BLaER1 treated with 17β-estradiol and CSF1 and Interleukin-3, amounts not matched to agents 10 nM and 100 nM (cell line): ENCODE data around the gene HOXA10.
A peak's percentile ranks its signal among the peaks of the same experiment; 100 is the strongest.

Source experiments
- H3K27ac ChIP-seq, 11 experiments: shearing (Covaris generic); formaldehyde crosslinking; 2 replicates each; pipeline ENCODE4 v1.8.1; 2022
- H3K27me3 ChIP-seq, 11 experiments: shearing (Covaris generic); formaldehyde crosslinking; 2 replicates each; pipeline ENCODE4 v1.8.1; 2022
- H3K36me3 ChIP-seq, 11 experiments: shearing (Covaris generic); formaldehyde crosslinking; 2 replicates each; pipeline ENCODE4 v1.8.1; 2022
- H3K4me1 ChIP-seq, 10 experiments: shearing (Covaris generic); formaldehyde crosslinking; 2 replicates each; pipeline ENCODE4 v1.8.1; 2022
- H3K4me2 ChIP-seq, 11 experiments: shearing (Covaris generic); formaldehyde crosslinking; 2 replicates each; pipeline ENCODE4 v1.8.1; 2022
- H3K4me3 ChIP-seq, 10 experiments: shearing (Covaris generic); formaldehyde crosslinking; 2 replicates each; pipeline ENCODE4 v1.8.1; 2022
- H3K9ac ChIP-seq, 11 experiments: shearing (Covaris generic); formaldehyde crosslinking; 2 replicates each; pipeline ENCODE4 v1.8.1; 2022
- H3K9me3 ChIP-seq, 11 experiments: shearing (Covaris generic); formaldehyde crosslinking; replicated peaks in 1 of 11; 2 replicates each; pipeline ENCODE4 v1.8.1; 2022
- H4K20me1 ChIP-seq, 11 experiments: shearing (Covaris generic); formaldehyde crosslinking; 2 replicates each; pipeline ENCODE4 v1.8.1; 2022
- Cebpa-rat ChIP-seq, 11 experiments: shearing (Covaris generic); IDR thresholded peaks; 2 replicates each; pipeline ENCODE4 v1.8.1; 2022

The HOXA10 gene

DNA sequence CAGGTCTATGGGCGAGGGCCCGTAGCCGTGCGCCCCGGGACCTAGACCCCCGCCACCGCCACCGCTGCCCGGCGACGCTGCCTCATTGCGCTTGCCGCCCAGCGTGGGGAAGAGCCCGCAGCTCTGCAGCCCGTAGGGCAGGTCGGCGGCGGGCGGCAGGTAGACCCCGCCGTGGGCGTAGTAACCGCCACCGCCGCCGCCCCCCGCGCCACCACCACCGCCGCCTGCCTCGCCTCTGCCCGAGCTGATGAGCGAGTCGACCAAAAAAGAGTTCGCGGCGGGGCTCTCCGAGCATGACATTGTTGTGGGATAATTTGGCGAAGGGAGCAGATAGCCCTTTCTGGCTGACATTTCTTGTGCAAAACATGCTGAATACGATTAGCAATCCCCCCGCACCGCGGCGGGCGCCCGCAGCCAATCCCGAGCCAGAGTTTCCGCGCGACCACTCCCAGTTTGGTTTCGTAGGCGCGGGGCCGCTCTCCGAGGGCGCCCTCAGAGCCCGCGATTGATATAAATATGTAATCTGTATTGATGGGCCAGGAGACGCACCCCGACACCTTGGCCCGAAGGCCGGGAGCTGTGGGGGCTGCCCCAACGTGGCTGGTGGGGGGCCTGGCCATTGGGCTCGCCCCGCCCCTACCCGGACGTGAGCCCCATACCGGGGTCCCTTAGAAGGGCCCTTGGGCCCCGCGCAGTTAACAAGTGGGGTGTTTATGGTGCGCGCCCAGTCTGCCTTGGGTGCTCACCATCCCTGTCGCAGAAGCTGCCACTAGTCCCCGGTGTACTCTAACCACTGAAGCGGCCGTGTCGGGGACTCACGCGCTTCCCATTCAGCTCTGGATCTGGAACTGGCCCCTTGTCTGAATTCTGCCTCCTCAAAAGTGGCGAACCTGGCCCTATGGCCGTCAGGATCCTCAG is at the start of gene HOXA10:
Gene HOXA10 (minus strand): TSS at position 365 of the 918 bp plus-strand sequence. CDS start 14 bp downstream, at position 351.
- H3K27me3 ChIP-seq, result peaks cover 100% of the 10 kb centered on the region in 11 experiments

DNA sequence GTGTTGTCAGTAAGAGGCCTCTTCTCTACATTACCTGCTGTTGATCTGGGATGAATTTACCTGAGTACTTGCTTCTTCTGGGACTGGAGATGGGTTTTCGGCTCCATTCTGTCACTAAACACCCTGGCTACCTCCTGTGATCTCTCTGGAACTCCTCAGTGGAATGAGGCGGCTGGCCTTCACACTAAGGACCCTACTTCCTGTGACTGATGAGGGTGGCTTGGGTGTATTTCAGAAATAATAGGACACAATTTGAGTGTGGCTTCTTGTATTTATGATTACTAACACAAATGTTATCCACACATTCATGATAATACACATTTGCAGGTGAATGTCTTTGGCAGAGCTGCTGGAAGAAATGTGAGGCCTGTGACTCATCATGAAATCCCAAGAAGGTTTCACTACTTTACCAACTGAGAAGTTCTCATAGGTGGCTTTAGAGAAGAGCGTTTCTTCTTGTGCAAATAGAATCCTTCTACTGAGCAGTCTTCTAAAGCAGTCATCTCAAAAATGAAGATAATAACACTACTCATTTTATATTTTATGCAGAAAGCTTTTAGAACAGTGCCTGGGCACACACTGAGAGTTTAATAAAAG is 47.2 kb upstream of the HOXA10 start:
- Histone ChIP-seq H3K9ac (no peak overlapping the region), H3K27me3 (peaks cover 63 to 94% (median 89%) of the 10 kb centered on the region in 11 experiments), H3K4me2 (no peak overlapping the region), H4K20me1 (peaks cover 0 to 8% (median 0%) of the 10 kb centered on the region in 11 experiments; a peak in 3 of 22 replicates), H3K4me1 (peaks cover 0 to 8% (median 1%) of the 10 kb centered on the region in 10 experiments; a peak in 6 of 20 replicates), H3K4me3 (no peak overlapping the region), H3K9me3 (peaks cover 5 to 25% (median 9%) of the 10 kb centered on the region in 11 experiments; a peak in 19 of 22 replicates), H3K36me3 (no peaks in the 10 kb centered on the region), H3K27ac (no peak overlapping the region)
- TF ChIP-seq Cebpa-rat (IDR thresholded peaks at IDR 0.05), result no peak

More for the DNA sequence above, at the start of gene HOXA10:
- peak within 1 kb of the TSS; percentile 24 to 72 (median 50); a peak in 19 of 22 replicates for H3K4me2 ChIP-seq
- peaks cover 0 to 79% (median 58%) of the 10 kb centered on the region in 11 experiments; a peak in 18 of 22 replicates for H4K20me1 ChIP-seq
- no peaks in the 10 kb centered on the region for H3K36me3 ChIP-seq
- H3K9ac ChIP-seq, result no peak within 1 kb of the TSS
- peaks cover 0 to 10% (median 0%) of the 10 kb centered on the region in 10 experiments; a peak in 4 of 20 replicates for H3K4me1 ChIP-seq
- TF ChIP-seq Cebpa-rat (IDR thresholded peaks at IDR 0.05), result no peak
- peak within 1 kb of the TSS; percentile 4 to 60 (median 42); a peak in 16 of 20 replicates for H3K4me3 ChIP-seq
- H3K27ac ChIP-seq, result no peak within 1 kb of the TSS
- H3K9me3 ChIP-seq, result peaks cover 23 to 33% (median 26%) of the 10 kb centered on the region in 11 experiments

GRCh38 chr7:27220440-27220955 is 46.4 kb upstream of the HOXA10 start:
- peak overlapping the region in 5 of 10 experiments; percentile 2 to 46 (median 30); a peak in 5 of 20 replicates for H3K4me3 ChIP-seq
- H3K36me3 ChIP-seq, result no peaks in the 10 kb centered on the region
- H3K27ac ChIP-seq, result no peak overlapping the region
- peaks cover 62 to 96% (median 90%) of the 10 kb centered on the region in 11 experiments for H3K27me3 ChIP-seq
- peaks cover 2 to 19% (median 6%) of the 10 kb centered on the region in 11 experiments; a peak in 19 of 22 replicates for H3K9me3 ChIP-seq
- peak overlapping the region in 5 of 11 experiments; percentile 15 to 66 (median 52); a peak in 8 of 22 replicates for H3K4me2 ChIP-seq
- TF ChIP-seq Cebpa-rat (IDR thresholded peaks at IDR 0.05), result no peak
- H3K4me1 ChIP-seq, result peaks cover 0 to 8% (median 1%) of the 10 kb centered on the region in 10 experiments; a peak in 6 of 20 replicates
- H4K20me1 ChIP-seq, result peaks cover 0 to 8% (median 0%) of the 10 kb centered on the region in 11 experiments; a peak in 3 of 22 replicates
- no peak overlapping the region for H3K9ac ChIP-seq

- no peak for TF ChIP-seq Cebpa-rat (IDR thresholded peaks at IDR 0.05)
- H3K27ac ChIP-seq, result no peak overlapping the region
Observed at GRCh38 chr7:27219821-27220220, 45.7 kb upstream of the HOXA10 start.

DNA sequence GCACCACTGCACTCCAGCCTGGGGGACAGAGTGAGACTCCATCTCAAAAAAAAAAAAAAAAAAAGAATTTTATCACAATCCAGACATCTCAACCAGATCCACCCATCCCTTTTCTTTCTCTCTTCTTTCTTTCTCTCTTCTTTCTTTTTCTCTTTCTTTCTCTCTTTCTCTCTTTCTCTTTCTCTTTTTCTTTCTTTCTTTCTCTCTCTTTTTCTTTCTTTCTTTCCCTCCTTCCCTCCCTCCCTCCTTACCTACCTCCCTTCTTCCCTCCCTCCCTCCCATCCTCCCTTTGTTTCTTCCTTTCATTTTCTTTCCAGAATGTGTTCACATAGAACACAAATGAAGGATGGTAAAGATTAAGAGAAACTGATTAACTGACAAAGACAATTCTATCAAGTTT is 43.8 kb upstream of the HOXA10 start:
- Histone ChIP-seq H3K9ac (no peak overlapping the region), H3K4me2 (no peak overlapping the region), H3K36me3 (no peaks in the 10 kb centered on the region), H3K4me1 (peaks cover 0 to 8% (median 1%) of the 10 kb centered on the region in 10 experiments; a peak in 6 of 20 replicates), H4K20me1 (peaks cover 0 to 8% (median 0%) of the 10 kb centered on the region in 11 experiments; a peak in 4 of 22 replicates), H3K27ac (no peak overlapping the region), H3K9me3 (peaks cover 0 to 18% (median 0%) of the 10 kb centered on the region in 11 experiments; a peak in 6 of 22 replicates), H3K4me3 (no peak overlapping the region), H3K27me3 (peaks cover 60 to 96% (median 88%) of the 10 kb centered on the region in 11 experiments)
- no peak for TF ChIP-seq Cebpa-rat (IDR thresholded peaks at IDR 0.05)

More at GRCh38 chr7:27219821-27220220, 45.7 kb upstream of the HOXA10 start:
- Histone ChIP-seq H3K4me2 (no peak overlapping the region; a peak in 1 of 22 replicates), H4K20me1 (peaks cover 0 to 8% (median 0%) of the 10 kb centered on the region in 11 experiments; a peak in 3 of 22 replicates), H3K27me3 (peaks cover 56 to 96% (median 86%) of the 10 kb centered on the region in 11 experiments), H3K36me3 (no peaks in the 10 kb centered on the region), H3K4me3 (peak overlapping the region in 1 of 10 experiments; percentile 2; a peak in 1 of 20 replicates), H3K4me1 (peaks cover 0 to 8% (median 1%) of the 10 kb centered on the region in 10 experiments; a peak in 6 of 20 replicates), H3K9ac (no peak overlapping the region), H3K9me3 (peaks cover 0 to 15% (median 0%) of the 10 kb centered on the region in 11 experiments; a peak in 6 of 22 replicates)

GRCh38 chr7:27215356-27215755 is 41.2 kb upstream of the HOXA10 start:
- no peak for TF ChIP-seq Cebpa-rat (IDR thresholded peaks at IDR 0.05)

GRCh38 chr7:27214239-27214950 is 40.3 kb upstream of the HOXA10 start:
- Histone ChIP-seq H3K4me1 (peaks cover 0 to 10% (median 0%) of the 10 kb centered on the region in 10 experiments; a peak in 4 of 20 replicates), H3K36me3 (no peaks in the 10 kb centered on the region), H3K4me2 (peak overlapping the region in 1 of 11 experiments; percentile 15; a peak in 1 of 22 replicates), H3K9me3 (peaks cover 0 to 9% (median 0%) of the 10 kb centered on the region in 11 experiments; a peak in 1 of 22 replicates), H3K9ac (no peak overlapping the region), H3K4me3 (no peak overlapping the region), H3K27ac (no peak overlapping the region), H3K27me3 (peaks cover 57 to 96% (median 88%) of the 10 kb centered on the region in 11 experiments), H4K20me1 (peaks cover 0 to 6% (median 0%) of the 10 kb centered on the region in 11 experiments; a peak in 3 of 22 replicates)
- no peak for TF ChIP-seq Cebpa-rat (IDR thresholded peaks at IDR 0.05)

More at GRCh38 chr7:27215356-27215755, 41.2 kb upstream of the HOXA10 start:
- peaks cover 0 to 14% (median 0%) of the 10 kb centered on the region in 11 experiments; a peak in 5 of 22 replicates for H3K9me3 ChIP-seq
- peaks cover 0 to 10% (median under 1%) of the 10 kb centered on the region in 10 experiments; a peak in 7 of 20 replicates for H3K4me1 ChIP-seq
- no peak overlapping the region for H3K27ac ChIP-seq
- no peak overlapping the region for H3K4me3 ChIP-seq
- peaks cover 0 to 9% (median 0%) of the 10 kb centered on the region in 11 experiments; a peak in 4 of 22 replicates for H4K20me1 ChIP-seq
- no peaks in the 10 kb centered on the region for H3K36me3 ChIP-seq
- H3K27me3 ChIP-seq, result peaks cover 59 to 96% (median 88%) of the 10 kb centered on the region in 11 experiments
- H3K4me2 ChIP-seq, result no peak overlapping the region
- H3K9ac ChIP-seq, result no peak overlapping the region
